A673 (cell line): ENCODE results near the gene FGD4.

Experiments
- CTCF ChIP-seq: fragments of 300-800, 200-600 bp; sonication (generic); conservative IDR thresholded peaks from 2 replicates; pipeline ENCODE4 v1.5.1; 2017; ENCODE audit warnings: low read depth, mild to moderate bottlenecking, antibody characterized with exemption, low read length, moderate library complexity, mixed read lengths
- EZH2 ChIP-seq: fragments of 200-600 bp; sonication (generic); IDR thresholded peaks from 2 replicates; pipeline ENCODE4 v1.6.1; 2017; ENCODE audit warnings: borderline replicate concordance, low read depth, mild to moderate bottlenecking, mixed read lengths, antibody characterized with exemption, low read length; ENCODE audit not compliant: poor library complexity, severe bottlenecking

- TF ChIP-seq EZH2 (no peak), CTCF (no peak)
Measured at GRCh38 chr12:32535288-32535999, 136.1 kb downstream of the FGD4 start.
